Raji (cell line): ENCODE results near the gene IGFBPL1.

Experiments
- POLR2A ChIP-seq: IDR thresholded peaks from 2 replicates; pipeline ENCODE4 v1.6.1; 2011; ENCODE audit warnings: low read depth, low read length, control low read depth; ENCODE audit not compliant: insufficient read depth

IGFBPL1 gene

DNA sequence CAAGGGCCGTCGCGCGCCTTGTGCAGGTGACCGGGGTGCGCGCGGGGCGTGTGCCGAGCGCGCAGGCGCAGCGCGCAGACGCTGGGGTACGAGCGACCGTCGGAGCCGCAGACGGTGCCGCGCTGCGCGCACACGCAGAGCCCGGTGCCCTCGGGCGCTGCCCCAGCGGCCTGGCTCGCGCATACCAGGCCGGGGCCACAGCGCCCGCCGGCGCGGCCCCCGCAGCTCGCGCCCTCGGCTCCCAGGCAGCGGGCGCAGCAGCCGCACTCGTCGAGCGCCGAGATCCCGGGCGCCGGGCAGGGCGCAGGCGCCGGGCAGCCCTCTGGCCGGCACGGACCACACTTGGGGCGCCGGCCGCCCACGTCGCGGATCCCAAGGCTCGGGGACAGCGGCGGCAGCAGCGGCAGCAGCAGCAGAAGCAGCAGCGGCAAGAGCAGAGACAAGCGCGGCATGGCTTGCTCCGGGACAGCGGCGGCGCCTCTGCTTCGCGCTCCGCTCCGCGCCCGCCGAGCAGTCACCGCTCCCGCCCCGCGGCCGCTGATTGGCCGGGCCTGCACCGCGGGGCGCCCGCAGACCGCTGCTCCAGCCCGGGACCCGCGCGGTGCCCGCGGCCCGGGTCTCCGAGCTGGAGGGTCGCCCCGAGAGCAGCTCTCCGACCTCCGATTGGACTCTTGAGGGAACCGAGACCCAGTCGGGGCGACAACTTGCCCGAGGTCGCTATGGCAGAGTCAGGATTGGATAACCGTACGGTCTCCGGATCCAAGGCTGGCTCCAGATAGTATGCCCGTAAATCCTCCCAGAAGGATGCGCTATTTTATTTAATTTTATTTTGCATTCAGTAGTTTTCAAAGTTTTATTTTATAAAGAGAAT is at the start of gene IGFBPL1:
IGFBPL1 (minus strand) TSS at position 482 of the 871 bp plus-strand sequence; CDS start at position 452, 30 bp downstream.
- TF ChIP-seq POLR2A = no peak

DNA sequence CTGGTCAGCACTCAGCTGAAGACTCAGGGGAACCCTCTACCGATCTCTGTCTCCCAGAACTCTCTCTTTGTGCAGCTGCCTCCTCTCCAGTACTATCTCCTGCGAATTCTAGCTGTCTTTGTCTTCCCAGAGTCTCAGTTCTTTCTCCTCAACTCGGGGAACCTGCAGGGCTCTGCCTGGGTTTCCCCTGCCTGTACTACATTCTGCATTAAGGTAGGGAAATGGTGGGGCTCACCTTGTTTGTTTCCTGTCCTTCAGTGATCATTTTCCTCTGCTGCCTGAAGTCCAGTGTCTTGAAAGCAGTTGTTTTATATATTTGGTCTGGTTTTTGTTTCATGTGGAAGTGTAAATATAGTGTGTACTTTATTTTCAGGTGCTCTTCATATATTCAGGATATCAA is 43.1 kb upstream of the IGFBPL1 start:
- TF ChIP-seq POLR2A = no peak

GRCh38 chr9:38453835-38454234 is 29.6 kb upstream of the IGFBPL1 start:
- no peak for TF ChIP-seq POLR2A

- TF ChIP-seq POLR2A = no peak
Measured at GRCh38 chr9:38451162-38451561, 26.9 kb upstream of the IGFBPL1 start.

DNA sequence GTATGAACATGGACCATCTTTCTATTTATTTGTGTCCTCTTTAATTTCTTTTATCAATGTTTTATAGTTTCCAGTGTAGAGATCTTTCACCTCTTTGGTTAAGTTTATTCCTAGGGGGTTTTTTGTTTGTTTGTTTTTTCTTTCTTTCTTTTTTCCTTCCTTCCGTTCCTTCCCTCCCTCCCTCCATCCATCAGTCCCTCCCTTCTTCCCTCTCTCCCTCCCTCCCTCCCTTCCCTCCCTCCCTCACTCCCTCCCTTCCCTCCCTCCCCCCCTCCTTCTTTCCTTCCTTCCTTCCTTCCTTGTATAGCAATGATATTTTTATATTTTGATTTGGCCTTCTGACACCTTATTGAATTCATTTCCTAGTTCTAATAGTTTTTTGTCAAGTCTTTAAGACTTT is 23.4 kb upstream of the IGFBPL1 start:
- TF ChIP-seq POLR2A = no peak

GRCh38 chr9:38445154-38446043 is 21.1 kb upstream of the IGFBPL1 start:
- no peak for TF ChIP-seq POLR2A

- TF ChIP-seq POLR2A = no peak
Measured at GRCh38 chr9:38443597-38443996, 19.3 kb upstream of the IGFBPL1 start.

DNA sequence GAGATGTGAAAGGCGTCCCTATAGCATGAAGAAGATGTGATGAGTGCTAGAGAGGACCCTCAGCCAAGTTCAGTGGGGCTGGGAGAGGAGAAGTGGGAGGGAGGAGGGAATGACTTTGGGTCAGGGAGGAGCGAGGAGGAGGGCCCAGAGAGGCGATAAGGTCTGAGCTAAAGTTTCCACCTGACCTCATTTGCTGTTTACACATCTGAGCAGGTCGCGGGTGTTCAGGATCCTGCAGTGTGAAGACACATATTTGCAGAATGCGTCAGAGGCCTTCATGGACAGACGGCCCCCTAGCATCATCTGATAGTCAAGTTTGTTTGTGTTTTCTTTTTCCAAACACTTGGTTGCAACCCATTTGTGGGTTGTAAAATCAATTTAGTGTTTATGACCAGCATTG is 18.9 kb upstream of the IGFBPL1 start:
- no peak for TF ChIP-seq POLR2A

DNA sequence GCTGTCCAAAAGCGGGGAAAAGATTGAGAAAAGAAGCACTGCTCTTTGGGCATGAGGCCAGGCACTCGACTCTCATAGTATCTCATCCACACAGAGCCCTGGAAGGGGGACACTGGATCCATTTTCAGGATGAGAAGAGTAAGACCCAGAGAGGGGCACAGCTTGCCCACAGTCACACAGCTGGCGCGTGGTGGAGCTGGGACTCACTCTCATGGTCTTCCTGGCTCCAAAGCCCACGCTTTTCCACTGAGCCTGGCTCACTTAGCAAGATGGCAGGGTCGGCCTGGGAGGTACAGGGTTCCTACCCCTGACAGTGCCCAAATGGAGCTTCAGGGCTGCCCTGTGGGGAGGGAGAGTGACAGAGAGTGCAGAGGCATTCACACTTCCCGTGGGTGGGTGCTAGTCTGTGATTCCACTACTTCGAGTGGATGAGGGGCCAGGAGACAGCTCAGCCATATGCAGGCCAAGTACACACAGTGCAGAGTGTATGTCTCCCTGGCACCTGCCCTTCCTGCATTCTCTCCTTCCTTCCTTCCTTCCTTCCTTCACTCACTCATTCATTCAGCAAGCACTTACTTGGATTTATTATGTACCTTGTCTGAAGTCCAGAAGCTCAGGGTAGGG is 18.3 kb upstream of the IGFBPL1 start:
- TF ChIP-seq POLR2A = no peak

DNA sequence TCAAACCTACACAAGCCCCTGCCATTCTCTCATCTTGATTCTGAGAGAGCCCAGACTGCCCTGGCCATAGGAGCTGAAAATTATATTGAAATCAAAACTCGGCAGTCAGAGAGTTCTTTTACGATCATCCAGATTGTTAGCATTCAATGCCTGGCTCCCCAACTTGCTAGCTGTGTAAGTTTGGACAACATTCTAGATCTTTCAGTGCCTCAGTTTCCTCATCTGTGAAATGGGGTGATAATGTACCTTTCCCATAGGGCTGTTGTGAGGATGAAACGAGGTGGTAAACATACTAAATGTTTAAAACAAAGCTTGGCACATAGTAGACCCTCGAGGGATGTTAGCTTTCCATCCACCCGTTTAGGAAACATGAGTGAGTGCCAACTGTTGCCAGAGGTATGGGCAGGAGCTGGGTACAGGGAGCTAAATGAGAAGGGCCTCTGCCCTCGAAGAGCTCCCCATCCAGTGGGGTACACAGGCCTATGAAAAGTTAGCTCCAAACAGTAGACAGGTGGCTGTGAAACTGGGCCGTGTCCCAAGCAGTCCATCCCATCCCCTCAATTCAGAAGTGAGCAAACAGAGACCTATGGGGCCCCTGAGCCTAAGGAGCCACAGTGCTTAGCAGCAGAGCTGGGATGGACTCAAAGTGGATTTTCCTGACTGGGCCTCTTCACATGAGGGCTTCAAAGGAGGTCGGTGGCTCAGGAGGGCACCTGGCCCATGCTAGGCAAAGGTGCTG is 17.3 kb upstream of the IGFBPL1 start:
- TF ChIP-seq POLR2A = no peak

GRCh38 chr9:38440516-38440915 is 16.3 kb upstream of the IGFBPL1 start:
- no peak for TF ChIP-seq POLR2A

DNA sequence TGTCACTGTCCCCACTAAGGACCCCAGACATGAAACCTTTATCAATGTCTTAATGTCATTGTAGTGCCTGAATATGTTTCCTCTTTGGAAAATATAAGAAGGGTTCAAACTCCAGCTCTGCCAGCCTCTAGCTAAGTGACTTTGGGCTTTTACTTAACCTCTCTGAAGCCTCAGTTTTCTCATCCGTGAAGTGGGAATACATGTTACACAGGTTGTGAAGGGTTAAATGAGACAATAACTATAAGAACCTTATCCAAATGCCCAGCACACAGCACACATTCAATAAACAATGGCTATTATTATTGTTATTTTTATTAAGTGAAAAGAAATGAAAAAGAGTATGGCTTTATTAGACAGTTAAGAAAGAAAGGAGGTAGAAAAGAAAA is 15.7 kb upstream of the IGFBPL1 start:
- no peak for TF ChIP-seq POLR2A

GRCh38 chr9:38439291-38439915 is 15.1 kb upstream of the IGFBPL1 start:
- no peak for TF ChIP-seq POLR2A

- TF ChIP-seq POLR2A = no peak
Measured at GRCh38 chr9:38437193-38437823, 13.1 kb upstream of the IGFBPL1 start.
